Psoas muscle (tissue), 8 donors: ENCODE results near the gene FRS2. TPM values are rescaled to one million over a fixed set of nuclear protein-coding genes. Genes with fewer than 3 reads are reported as not detected.

Experiments used
- ATAC-seq, 4 donors: fragments of 200-7000 bp; cut with Tn5 transposase; one replicate each; pipeline ENCODE4 v1.9.1; 2020; ENCODE audit warnings: moderate library complexity in 3 of 4, mild to moderate bottlenecking in 2 of 4
- DNase-seq, 2 donors: peaks; one replicate each; pipeline ENCODE4 v3.0.0-alpha.2; 2020
- H3K27ac ChIP-seq: fragments of 200-600 bp; one replicate; pipeline ENCODE4 v1.8.0; 2022
- H3K27me3 ChIP-seq, 3 donors: fragments of 200-600 bp in 1 of 3; one replicate each; pipeline versions ENCODE4 v1.6.1 to v1.8.0; 2013 to 2022; ENCODE audit warnings: low read length in 2 of 3, mild to moderate bottlenecking in 2 of 3, moderate library complexity in 1 of 3; ENCODE audit not compliant: insufficient read depth in 3 of 3
- H3K36me3 ChIP-seq, 2 donors: fragments of 200-600 bp in 1 of 2; one replicate each; pipeline versions ENCODE4 v1.6.1 to v1.8.0; 2013 to 2022; ENCODE audit warnings: low read depth in 1 of 2, mild to moderate bottlenecking in 1 of 2, moderate library complexity in 1 of 2; ENCODE audit not compliant: insufficient read depth in 1 of 2
- H3K4me1 ChIP-seq: fragments of 200-600 bp; one replicate; pipeline ENCODE4 v1.8.0; 2022
- H3K4me3 ChIP-seq: fragments of 200-600 bp; one replicate; pipeline ENCODE4 v1.8.0; 2022; ENCODE audit warnings: mild to moderate bottlenecking
- H3K9me3 ChIP-seq: fragments of 200-600 bp; one replicate; pipeline ENCODE4 v1.8.0; 2022
- WGBS, 3 donors: extraction: QIAGEN DNeasy Blood & Tissue Kit; methylation state at CpG; one replicate each; pipeline versions ENCODE4 v1.1.6 to v1.1.7; 2013; 5-methylcytosine and 5-hydroxymethylcytosine counted together
- intact Hi-C, 2 donors: fragments of 100-400 bp; cut with DNase I; formaldehyde crosslinking; loops; one replicate each; pipeline versions ENCODE4 v1.11.0 to v1.14.2; 2022
- polyA plus RNA-seq, 3 donors: library from polyadenylated mRNA; stranded (reverse); fragments of 200-250 nt; gene quantifications; one replicate each; pipeline ENCODE4 v1.2.3, GENCODE V29; 2013
- total RNA-seq, 4 donors: library from RNA; stranded (reverse); fragmentation: NEBNext Ultra II Directional in 2 of 4; extraction: Animal tissue kit (Norgen Biotek cat#: 25700) in 2 of 4; gene quantifications; one replicate each; pipeline versions ENCODE4 v1.2.1 to v1.2.4, GENCODE V29; 2021 to 2023
- TF ChIP-seq, protein P1 (sequence below): fragments of 200-600 bp; IDR thresholded peaks from one replicate; pipeline ENCODE4 v1.8.0; 2022; ENCODE audit warnings: antibody characterized with exemption
- donor health status: healthy with polysubstance abuse.
- donor health status: DM: no; HTN: no; CAD: no; lungs with moderate emphysema.
- donor health status: Bipolar disorder and iron deficiency.
- donor health status: healthy.
- donor health status: DM: yes; HTN: yes; CAD: no.
- donor health status: DM: no; HTN: no; CAD: no.
- donor health status: DM: no; HTN: no; CAD: no.
- donor health status: DM: yes; HTN: yes; CAD: no.

Gene FRS2
- total and polyA plus RNA-seq, 7 donors, result 3.6 to 18.9 (median 13.1) TPM

DNA sequence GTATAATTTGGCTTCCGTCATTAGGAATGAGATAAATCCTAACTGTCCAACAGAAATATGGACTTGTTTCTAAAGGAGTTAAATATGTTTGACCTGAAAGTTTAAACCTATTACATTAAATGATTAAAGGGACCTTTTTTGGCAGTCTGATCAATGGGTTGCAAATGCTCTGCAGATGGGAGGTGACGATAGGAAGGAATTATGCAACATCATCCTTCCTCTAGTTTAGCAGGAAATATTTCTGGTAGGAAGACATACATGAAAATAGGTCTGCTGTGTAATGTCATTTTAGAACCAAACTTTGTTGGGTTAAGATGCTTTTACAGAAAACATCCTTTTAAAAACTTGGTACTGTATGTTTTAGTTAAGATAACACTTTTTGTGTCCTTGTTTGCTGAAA, 137.9 kb downstream of the FRS2 start:
- intact Hi-C loops, result no loop called here
- no peak overlapping the region for H3K4me3 ChIP-seq

DNA sequence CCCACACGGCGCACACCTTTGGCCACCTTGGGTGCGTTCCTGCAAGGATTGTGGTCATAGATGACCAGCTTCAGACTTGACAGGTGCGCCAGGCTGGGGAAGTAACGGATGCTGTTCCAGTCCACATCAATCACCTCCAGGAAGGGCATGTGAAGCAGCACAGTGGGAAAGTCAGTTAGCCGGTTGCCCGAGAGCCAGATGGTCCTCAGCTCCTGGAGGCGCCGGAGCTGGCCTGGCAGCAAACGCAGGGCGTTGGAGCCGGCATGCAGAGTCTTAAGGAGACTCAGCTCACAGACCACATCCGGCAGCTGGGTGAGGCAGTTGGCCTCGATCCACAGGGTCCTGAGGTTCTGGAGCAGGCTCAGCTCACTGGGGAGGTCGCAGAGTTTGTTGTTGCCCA, 139.9 kb downstream of the FRS2 start:
- TF ChIP-seq, protein P1, sequence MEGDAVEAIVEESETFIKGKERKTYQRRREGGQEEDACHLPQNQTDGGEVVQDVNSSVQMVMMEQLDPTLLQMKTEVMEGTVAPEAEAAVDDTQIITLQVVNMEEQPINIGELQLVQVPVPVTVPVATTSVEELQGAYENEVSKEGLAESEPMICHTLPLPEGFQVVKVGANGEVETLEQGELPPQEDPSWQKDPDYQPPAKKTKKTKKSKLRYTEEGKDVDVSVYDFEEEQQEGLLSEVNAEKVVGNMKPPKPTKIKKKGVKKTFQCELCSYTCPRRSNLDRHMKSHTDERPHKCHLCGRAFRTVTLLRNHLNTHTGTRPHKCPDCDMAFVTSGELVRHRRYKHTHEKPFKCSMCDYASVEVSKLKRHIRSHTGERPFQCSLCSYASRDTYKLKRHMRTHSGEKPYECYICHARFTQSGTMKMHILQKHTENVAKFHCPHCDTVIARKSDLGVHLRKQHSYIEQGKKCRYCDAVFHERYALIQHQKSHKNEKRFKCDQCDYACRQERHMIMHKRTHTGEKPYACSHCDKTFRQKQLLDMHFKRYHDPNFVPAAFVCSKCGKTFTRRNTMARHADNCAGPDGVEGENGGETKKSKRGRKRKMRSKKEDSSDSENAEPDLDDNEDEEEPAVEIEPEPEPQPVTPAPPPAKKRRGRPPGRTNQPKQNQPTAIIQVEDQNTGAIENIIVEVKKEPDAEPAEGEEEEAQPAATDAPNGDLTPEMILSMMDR, result no peak
- intact Hi-C loops, result no loop called here
- Histone ChIP-seq H3K4me1 (no peaks in the 10 kb centered on the region), H3K27me3 (no peaks in the 10 kb centered on the region), H3K9me3 (no peaks in the 10 kb centered on the region), H3K36me3 (no peaks in the 10 kb centered on the region), H3K27ac (no peak overlapping the region), H3K4me3 (no peak overlapping the region)
- DNase-seq, result no peak
- no peak for ATAC-seq
- WGBS, 3 donors, result 88 to 89% (median 88%) methylated on average over 15 of the region's 15 CpGs

More for the DNA sequence above, 137.9 kb downstream of the FRS2 start:
- 68 to 70% (median 68%) methylated on average over 2 of the region's 2 CpGs for WGBS, 3 donors
- H3K27me3 ChIP-seq, result no peaks in the 10 kb centered on the region
- TF ChIP-seq, protein P1, result no peak
- H3K27ac ChIP-seq, result no peak overlapping the region
- H3K9me3 ChIP-seq, result no peaks in the 10 kb centered on the region
- H3K4me1 ChIP-seq, result no peaks in the 10 kb centered on the region
- H3K36me3 ChIP-seq, result peaks cover 0 to 6% of the 10 kb centered on the region in 2 donors
- ATAC-seq (no peak), DNase-seq (no peak)

DNA sequence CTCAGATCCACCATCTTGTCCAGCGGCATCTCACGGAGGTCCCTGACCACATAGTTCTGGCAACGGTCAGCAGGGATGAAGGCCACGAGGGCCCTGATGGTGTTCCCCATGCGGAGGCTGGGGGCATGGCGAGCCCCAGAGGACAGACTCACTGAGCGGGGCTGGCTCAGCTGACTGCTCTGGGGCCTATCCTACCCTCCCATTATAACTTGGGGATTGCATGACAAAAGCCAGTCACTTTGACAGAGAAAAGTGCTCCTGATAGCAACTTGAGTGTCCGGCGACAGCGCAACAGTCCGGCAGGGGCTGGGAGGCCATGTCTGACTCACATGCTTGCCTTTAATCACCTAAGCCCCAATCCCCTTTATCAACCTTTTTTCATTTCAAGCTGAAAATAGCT, 140.5 kb downstream of the FRS2 start, which contains the start of gene LRRC10:
Gene LRRC10, minus strand, starts transcription at position 179 of the 400 bp plus-strand sequence. Its CDS starts 69 bp downstream, at position 110.
- Histone ChIP-seq H3K4me3 (no peak within 1 kb of the TSS), H3K27me3 (no peaks in the 10 kb centered on the region), H3K36me3 (no peaks in the 10 kb centered on the region), H3K4me1 (no peaks in the 10 kb centered on the region), H3K27ac (no peak within 1 kb of the TSS), H3K9me3 (no peaks in the 10 kb centered on the region)
- DNase-seq (no peak), ATAC-seq (no peak)
- intact Hi-C loops, result no loop called here
- TF ChIP-seq, protein P1, result no peak
- WGBS, 3 donors, result 94 to 96% (median 94%) methylated on average over 11 of the region's 11 CpGs

DNA sequence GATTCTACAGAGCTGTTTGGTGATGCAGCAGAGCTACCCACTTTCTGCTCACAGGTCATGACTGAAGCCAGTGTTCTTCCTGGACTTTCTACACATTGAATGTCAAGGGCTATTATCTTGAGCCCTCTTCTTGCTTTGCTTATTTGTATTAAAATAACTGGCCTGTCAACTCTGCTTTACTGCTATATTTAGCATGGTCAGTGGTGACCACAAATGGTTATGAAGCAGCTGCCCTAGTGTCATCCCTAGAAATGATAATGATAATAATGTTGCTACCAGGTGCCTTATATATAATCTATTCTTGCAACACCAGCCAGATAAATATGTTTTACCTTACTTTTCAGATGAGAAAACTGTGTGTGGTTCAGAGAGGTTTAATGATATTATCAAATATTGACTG, 143.2 kb downstream of the FRS2 start:
- Histone ChIP-seq H3K27ac (no peak overlapping the region), H3K36me3 (no peaks in the 10 kb centered on the region), H3K9me3 (no peaks in the 10 kb centered on the region), H3K4me1 (no peaks in the 10 kb centered on the region), H3K4me3 (no peak overlapping the region), H3K27me3 (no peaks in the 10 kb centered on the region)
- ATAC-seq (peak in 1 of 4 donors; percentile 30), DNase-seq (no peak)
- TF ChIP-seq, protein P1, result no peak
- intact Hi-C loops, result no loop called here

DNA sequence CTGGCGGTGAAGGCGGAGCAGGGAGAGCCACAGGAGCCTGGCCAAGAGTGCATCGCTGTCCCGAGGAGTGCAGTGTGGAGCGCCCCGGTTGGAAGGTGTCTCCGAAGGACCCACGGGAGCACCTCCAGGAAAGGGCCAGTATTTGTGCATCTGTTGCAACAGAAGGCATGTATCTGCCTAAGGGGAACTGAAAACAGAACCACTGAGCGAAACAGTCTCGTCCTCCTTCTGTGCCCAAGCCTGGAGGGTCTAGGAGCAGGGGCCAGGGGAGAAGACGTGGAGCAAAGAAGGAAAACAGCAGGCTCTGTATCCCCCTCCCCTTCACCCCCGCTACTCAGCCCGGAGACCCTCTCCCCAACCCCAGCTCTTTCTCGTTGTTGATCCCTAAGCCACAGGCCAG, 145.8 kb downstream of the FRS2 start:
- ATAC-seq (no peak), DNase-seq (no peak)
- 69 to 71% (median 69%) methylated on average over 14 of the region's 14 CpGs for WGBS, 3 donors
- TF ChIP-seq, protein P1, result no peak
- Histone ChIP-seq H3K4me1 (no peaks in the 10 kb centered on the region), H3K36me3 (no peaks in the 10 kb centered on the region), H3K9me3 (no peaks in the 10 kb centered on the region), H3K4me3 (no peak overlapping the region), H3K27me3 (no peaks in the 10 kb centered on the region), H3K27ac (no peak overlapping the region)
- intact Hi-C loops, result no loop called here
